Measurements from ENCODE around the gene NMT2. TPM values are rescaled to one million over a fixed set of nuclear protein-coding genes. Genes with fewer than 3 reads are reported as not detected.

Gene NMT2
- polyA plus RNA-seq, 4 donors = 9.2 to 19.2 (median 11.9) TPM

DNA sequence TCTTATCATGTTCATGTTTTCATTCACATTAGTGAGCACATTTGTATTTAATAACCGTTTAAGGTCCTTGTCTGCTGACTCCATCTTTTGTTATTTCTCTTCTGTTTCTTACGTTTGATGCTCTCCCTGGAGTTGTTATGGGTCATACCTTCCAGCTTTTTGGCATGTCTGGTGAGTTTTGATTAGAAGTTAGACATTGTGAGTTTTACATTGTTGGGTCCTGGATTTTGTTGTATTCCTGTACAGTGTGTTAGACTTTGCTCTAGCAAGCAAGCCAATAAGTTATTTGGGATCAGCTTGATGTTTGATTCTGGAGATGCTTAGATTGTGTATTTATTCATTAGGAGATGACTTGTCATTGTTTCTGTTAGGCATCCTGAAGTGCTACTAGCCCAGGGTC, 107.9 kb downstream of the NMT2 start:
- Histone ChIP-seq H3K27me3 (ENCODE audit: control insufficient read depth in 3 of 3, insufficient read depth in 3 of 3, low read length in 3 of 3) (no peaks in the 10 kb centered on the region), H3K4me3 (ENCODE audit: low read depth in 1 of 3, low read length in 3 of 3) (no peak overlapping the region), H3K27ac (ENCODE audit: low read depth in 1 of 3, low read length in 2 of 3) (no peak overlapping the region), H3K4me1 (ENCODE audit: control insufficient read depth in 3 of 3, insufficient read depth in 2 of 3, low read depth in 1 of 3, low read length in 2 of 3) (no peaks in the 10 kb centered on the region), H3K9me3 (ENCODE audit: control insufficient read depth in 2 of 2, insufficient read depth in 1 of 2, low read depth in 1 of 2, low read length in 1 of 2) (peaks cover 0 to 15% of the 10 kb centered on the region in 2 donors), H3K36me3 (ENCODE audit: control insufficient read depth in 3 of 3, insufficient read depth in 2 of 3, low read depth in 1 of 3, low read length in 3 of 3) (no peaks in the 10 kb centered on the region)
- FAIRE-seq (no peak), DNase-seq (no peak)
- WGBS, 3 donors = 75 to 85% (median 77%) methylated on average over 2 of the region's 2 CpGs

- Histone ChIP-seq H3K36me3 (ENCODE audit: control insufficient read depth in 3 of 3, insufficient read depth in 2 of 3, low read depth in 1 of 3, low read length in 3 of 3) (no peaks in the 10 kb centered on the region), H3K27ac (ENCODE audit: low read depth in 1 of 3, low read length in 2 of 3) (no peak overlapping the region), H3K4me1 (ENCODE audit: control insufficient read depth in 3 of 3, insufficient read depth in 2 of 3, low read depth in 1 of 3, low read length in 2 of 3) (no peaks in the 10 kb centered on the region), H3K9me3 (ENCODE audit: control insufficient read depth in 2 of 2, insufficient read depth in 1 of 2, low read depth in 1 of 2, low read length in 1 of 2) (peaks cover 0 to 10% of the 10 kb centered on the region in 2 donors), H3K27me3 (ENCODE audit: control insufficient read depth in 3 of 3, insufficient read depth in 3 of 3, low read length in 3 of 3) (no peaks in the 10 kb centered on the region), H3K4me3 (ENCODE audit: low read depth in 1 of 3, low read length in 3 of 3) (no peak overlapping the region)
- no peak for FAIRE-seq
- WGBS, 3 donors = 77 to 90% (median 80%) methylated on average over 4 of the region's 4 CpGs
- no peak for DNase-seq
Measured at GRCh38 chr10:15059914-15060313, 108.6 kb downstream of the NMT2 start.

DNA sequence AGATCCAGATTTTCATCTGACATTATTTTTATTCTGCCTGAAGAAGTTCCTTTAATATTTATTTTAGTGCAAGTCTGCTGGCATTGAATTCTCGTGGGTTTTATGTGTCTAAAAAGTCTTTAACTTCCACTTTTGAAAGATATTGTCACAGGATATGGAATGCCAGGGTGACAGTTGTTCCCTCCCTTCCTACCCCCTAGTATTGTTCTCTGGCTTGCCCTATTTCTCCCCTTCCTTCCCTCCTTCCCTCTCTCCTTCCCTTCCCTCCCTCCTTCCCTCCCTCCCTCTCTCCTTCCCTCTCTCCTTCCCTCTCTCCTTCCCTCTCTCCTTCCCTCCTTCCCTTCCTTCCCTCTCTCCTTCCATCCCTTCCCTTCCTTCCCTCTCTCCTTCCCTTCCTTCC, 109.8 kb downstream of the NMT2 start:
- no peak for DNase-seq
- WGBS, 3 donors = 42 to 62% (median 54%) methylated on average over 1 of the region's 1 CpG
- peaks cover 0 to 9% of the 10 kb centered on the region in 2 donors for H3K9me3 ChIP-seq (ENCODE audit: control insufficient read depth in 2 of 2, insufficient read depth in 1 of 2, low read depth in 1 of 2, low read length in 1 of 2)
- no peaks in the 10 kb centered on the region for H3K27me3 ChIP-seq (ENCODE audit: control insufficient read depth in 3 of 3, insufficient read depth in 3 of 3, low read length in 3 of 3)
- H3K4me3 ChIP-seq (ENCODE audit: low read depth in 1 of 3, low read length in 3 of 3) = no peak overlapping the region
- H3K4me1 ChIP-seq (ENCODE audit: control insufficient read depth in 3 of 3, insufficient read depth in 2 of 3, low read depth in 1 of 3, low read length in 2 of 3) = no peaks in the 10 kb centered on the region
- no peaks in the 10 kb centered on the region for H3K36me3 ChIP-seq (ENCODE audit: control insufficient read depth in 3 of 3, insufficient read depth in 2 of 3, low read depth in 1 of 3, low read length in 3 of 3)
- H3K27ac ChIP-seq (ENCODE audit: low read depth in 1 of 3, low read length in 2 of 3) = no peak overlapping the region
- FAIRE-seq = no peak

Other genes with a start within 250 kb of the NMT2 start
- gene DCLRE1C, start 214.6 kb downstream of the NMT2 start, polyA plus RNA-seq = 10 to 100 TPM in 1 of 4 donors, 1 to 10 TPM in 3; 3.8 to 11.2 (median 5.5) TPM
- gene MEIG1, start 209.3 kb downstream of the NMT2 start, polyA plus RNA-seq = under 1 TPM in 2 of 4 donors, not detected in 2; 0.15 to 0.18 TPM
- under 1 TPM in 1 of 4 donors, not detected in 3; 0.63 TPM for gene OLAH, start 124.8 kb downstream of the NMT2 start, polyA plus RNA-seq
- gene ACBD7, start 79.9 kb downstream of the NMT2 start, polyA plus RNA-seq = 1 to 10 TPM in 1 of 4 donors, under 1 TPM in 1, not detected in 2; 0.79 to 1.4 TPM
- gene RPP38, start 71.3 kb downstream of the NMT2 start, polyA plus RNA-seq = 10 to 100 TPM; 20.8 to 32.4 (median 25.9) TPM
- gene FAM171A1, start 202.6 kb upstream of the NMT2 start, polyA plus RNA-seq = 10 to 100 TPM in 2 of 4 donors, 1 to 10 TPM in 2; 9.2 to 28.4 (median 18.2) TPM

Measured in small intestine (tissue), 7 donors.